Naive thymus-derived CD8-positive, alpha-beta T cell (primary cell): ENCODE data around the gene DACH2. TPM values are rescaled to one million over a fixed set of nuclear protein-coding genes. Genes with fewer than 3 reads are reported as not detected.
"Not testable (repeated sequence)": the region's sequence is repeated elsewhere in the genome, so short reads cannot be mapped to it uniquely, and the experiment has no call there.

Experiments used
- ATAC-seq, 2 donors: fragments of 150-1000 bp; cut with Tn5 transposase in 1 of 2; sonication (Bioruptor Pico), chemical (Tn5 transposase) in 1 of 2; 1 replicate in 1 of 2; 2 replicates in 1 of 2; pipeline ENCODE4 v1.10.0; 2021; ENCODE audit warnings: mild to moderate bottlenecking in 2 of 2, moderate library complexity in 2 of 2
- POLR2A ChIA-PET: fragments of 350-600 bp; sonication (Branson Sonifier 250); formaldehyde crosslinking; loops from one replicate; lab custom pipeline; 2021; ENCODE audit warnings: antibody characterized with exemption; lab: Charles Lee
- DNase-seq, 10 donors: peaks; one replicate each; pipeline versions ENCODE4 v3.0.0 to v3.0.0-alpha.2; 2020 to 2022
- H3K27ac Mint-ChIP-seq, 10 donors: one replicate each; pipeline ENCODE4 v1.8.0; 2020 to 2022; ENCODE audit warnings: mild to moderate bottlenecking in 10 of 10, mixed read lengths in 10 of 10, moderate library complexity in 4 of 10, inconsistent platforms in 1 of 10
- H3K27me3 Mint-ChIP-seq, 5 donors: one replicate each; pipeline ENCODE4 v1.8.0; 2021 to 2022; ENCODE audit warnings: mixed read lengths in 5 of 5
- H3K36me3 Mint-ChIP-seq, 3 donors: one replicate each; pipeline ENCODE4 v1.8.0; 2020 to 2022; ENCODE audit warnings: mixed read lengths in 3 of 3, mild to moderate bottlenecking in 2 of 3, inconsistent platforms in 1 of 3
- H3K4me1 Mint-ChIP-seq, 4 donors: one replicate each; pipeline ENCODE4 v1.8.0; 2021 to 2022; ENCODE audit warnings: mixed read lengths in 4 of 4
- H3K4me3 Mint-ChIP-seq, 10 donors: one replicate each; pipeline ENCODE4 v1.8.0; 2020 to 2022; ENCODE audit warnings: mild to moderate bottlenecking in 10 of 10, mixed read lengths in 10 of 10, moderate library complexity in 6 of 10, inconsistent platforms in 1 of 10
- H3K9me3 Mint-ChIP-seq, 9 donors: one replicate each; pipeline ENCODE4 v1.8.0; 2020 to 2022; ENCODE audit warnings: mixed read lengths in 9 of 9, mild to moderate bottlenecking in 3 of 9, inconsistent platforms in 1 of 9, moderate library complexity in 1 of 9
- polyA plus RNA-seq, 3 donors: library from polyadenylated mRNA; unstranded; fragments of 300-500 nt; fragmentation: Illumina TruSeq; gene quantifications; one replicate each; pipeline ENCODE4 v1.2.3, GENCODE V29; 2021
- total RNA-seq, 8 experiments: library from RNA in 2 of 8; stranded (reverse) in 2 of 8; gene quantifications; one replicate each; pipeline ENCODE4 v1.2.3 and lab custom pipeline; 2021 to 2026

Gene DACH2
- total and polyA plus RNA-seq, 5 experiments from 2014 or later: not detected

DNA sequence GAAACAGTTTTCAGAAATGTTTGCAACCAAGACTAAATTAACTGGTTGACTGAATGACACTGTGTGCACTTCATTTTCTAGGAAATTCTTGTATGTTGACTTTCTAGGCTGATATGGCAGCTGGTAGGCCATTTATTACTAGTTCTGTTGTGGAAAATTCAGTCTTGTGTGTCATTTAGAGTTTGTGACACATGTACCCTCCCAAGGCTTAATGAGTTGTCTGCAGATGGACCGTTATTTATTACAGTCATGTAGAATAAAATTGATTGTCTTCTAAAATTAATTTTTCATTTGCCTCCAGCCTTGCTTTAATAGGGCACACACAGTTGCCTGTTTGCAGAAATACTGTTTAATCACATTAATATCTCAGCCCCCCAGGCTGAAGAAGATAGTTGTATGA lies 30.7 kb downstream of the DACH2 start:
- ATAC-seq: no peak
- POLR2A ChIA-PET: no interaction called here
- no peaks in the 10 kb centered on the region for H3K4me1 Mint-ChIP-seq
- H3K27ac Mint-ChIP-seq: no peak overlapping the region
- no peak overlapping the region for H3K4me3 Mint-ChIP-seq
- H3K9me3 Mint-ChIP-seq: peaks cover 0 to 12% (median 0%) of the 10 kb centered on the region in 9 donors
- H3K36me3 Mint-ChIP-seq: no peaks in the 10 kb centered on the region
- no peak for DNase-seq
- peaks cover 0 to 10% (median 3%) of the 10 kb centered on the region in 5 donors for H3K27me3 Mint-ChIP-seq

DNA sequence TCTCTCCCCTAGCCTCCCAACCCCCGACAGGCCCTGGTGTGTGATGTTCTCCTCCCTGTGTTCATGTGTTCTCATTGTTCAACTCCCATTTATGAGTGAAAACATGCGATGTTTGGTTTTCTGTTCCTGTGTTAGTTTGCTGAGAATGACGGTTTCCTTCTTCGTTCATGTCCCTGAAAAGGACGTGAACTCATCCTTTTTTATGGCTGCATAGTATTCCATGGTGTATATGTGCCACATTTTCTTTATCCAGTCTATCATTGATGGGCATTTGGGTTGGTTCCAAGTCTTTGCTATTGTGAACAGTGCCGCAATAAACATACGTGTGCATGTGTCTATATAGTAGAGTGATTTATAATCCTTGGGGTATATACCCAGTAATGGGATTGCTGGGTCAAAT lies 33.1 kb downstream of the DACH2 start:
- peaks cover 0 to 12% (median 0%) of the 10 kb centered on the region in 9 donors for H3K9me3 Mint-ChIP-seq
- ATAC-seq, H3K27ac Mint-ChIP-seq, H3K4me3 Mint-ChIP-seq, POLR2A ChIA-PET, DNase-seq, H3K36me3 Mint-ChIP-seq, H3K27me3 Mint-ChIP-seq, H3K4me1 Mint-ChIP-seq: not testable (repeated sequence)

DNA sequence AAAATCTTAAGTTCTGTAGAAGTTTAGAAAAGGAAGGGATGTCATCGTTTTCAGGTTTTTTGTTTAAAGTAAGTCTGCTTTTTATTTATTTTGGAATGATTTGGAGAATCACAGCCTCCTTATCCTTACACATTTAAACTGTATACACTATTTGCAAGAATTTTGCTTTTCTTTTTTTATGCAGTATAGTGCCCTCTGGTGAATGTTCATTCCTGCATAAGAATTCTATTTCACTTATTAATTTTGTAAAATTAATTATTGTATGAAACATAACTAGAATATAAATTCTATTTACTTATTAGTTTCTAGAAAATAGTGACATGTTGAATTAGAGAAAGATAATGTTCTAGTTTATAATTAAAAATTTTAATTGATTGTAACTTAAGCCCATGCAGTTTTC lies 44.6 kb downstream of the DACH2 start:
- DNase-seq (no peak), ATAC-seq (no peak)
- peaks cover 0 to 2% (median 0%) of the 10 kb centered on the region in 5 donors for H3K27me3 Mint-ChIP-seq
- peaks cover 0 to 13% (median 5%) of the 10 kb centered on the region in 9 donors for H3K9me3 Mint-ChIP-seq
- no peak overlapping the region for H3K27ac Mint-ChIP-seq
- H3K4me1 Mint-ChIP-seq: no peaks in the 10 kb centered on the region
- H3K36me3 Mint-ChIP-seq: no peaks in the 10 kb centered on the region
- no peak overlapping the region for H3K4me3 Mint-ChIP-seq
- POLR2A ChIA-PET: no interaction called here

DNA sequence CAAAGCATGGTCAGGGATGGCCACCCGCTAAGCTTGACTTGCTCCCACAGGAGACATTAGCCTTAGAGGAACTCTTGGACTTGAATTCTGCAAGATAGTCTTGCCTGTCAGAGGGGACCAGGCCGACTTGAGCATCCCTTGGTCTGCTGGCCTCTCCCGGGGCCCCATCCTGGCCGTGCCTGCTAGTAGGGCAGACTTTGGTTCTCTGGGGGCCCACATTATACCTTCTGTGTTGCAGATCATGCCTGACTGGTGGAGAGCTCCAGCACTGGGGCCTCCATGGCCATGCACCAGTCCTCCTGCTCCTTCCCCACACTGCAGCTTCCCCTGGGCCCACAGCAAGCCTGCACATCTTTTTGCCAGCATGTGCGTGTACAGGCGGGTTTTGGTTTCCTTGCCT lies 46.5 kb downstream of the DACH2 start:
- Mint-ChIP-seq H3K9me3 (peaks cover 0 to 22% (median 8%) of the 10 kb centered on the region in 9 donors), H3K4me3 (no peak overlapping the region), H3K36me3 (no peaks in the 10 kb centered on the region)

DNA sequence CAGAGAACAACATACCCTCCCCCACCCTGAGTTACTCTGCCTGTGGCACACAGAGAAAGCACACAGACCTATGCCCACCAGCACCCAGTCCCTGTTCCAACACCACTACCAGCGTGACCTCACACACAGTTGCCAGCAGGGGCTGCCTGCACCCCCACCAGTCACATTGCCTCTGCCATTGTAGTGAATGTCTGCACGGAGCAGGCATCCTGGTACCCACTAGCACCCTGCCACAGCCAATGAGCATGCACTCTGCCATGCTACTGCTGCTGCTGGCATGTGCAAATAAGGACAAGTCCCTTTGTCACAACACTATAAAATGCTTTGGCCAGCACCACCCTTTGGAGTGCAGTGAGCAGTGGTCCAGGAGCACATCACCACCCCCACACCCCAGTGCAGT lies 47.1 kb downstream of the DACH2 start:
- no peak for DNase-seq

More for the DNA sequence above, 46.5 kb downstream of the DACH2 start:
- H3K4me1 Mint-ChIP-seq: no peaks in the 10 kb centered on the region
- no peak overlapping the region for H3K27ac Mint-ChIP-seq
- POLR2A ChIA-PET: no interaction called here
- no peak for DNase-seq
- no peak for ATAC-seq
- H3K27me3 Mint-ChIP-seq: peaks cover 0 to 2% (median 0%) of the 10 kb centered on the region in 5 donors

DNA sequence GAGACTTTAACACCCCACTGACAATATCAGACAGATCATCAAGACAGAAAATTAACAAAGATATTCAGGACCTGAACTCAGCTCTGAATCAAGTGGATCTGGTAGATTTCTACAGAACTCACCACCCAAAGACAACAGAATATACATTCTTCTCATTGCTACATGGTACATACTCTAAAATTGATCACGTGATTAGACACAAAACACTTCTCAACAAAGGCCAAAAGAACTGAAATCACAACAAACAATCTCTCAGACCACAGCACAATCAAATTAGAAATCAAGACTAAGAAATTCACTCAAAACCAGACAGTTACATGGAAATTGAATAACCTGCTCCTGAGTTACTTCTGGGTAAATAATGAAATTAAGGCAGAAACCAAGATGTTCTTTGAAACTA lies 49.6 kb downstream of the DACH2 start:
- Mint-ChIP-seq H3K36me3 (no peaks in the 10 kb centered on the region), H3K27ac (no peak overlapping the region), H3K9me3 (peaks cover 0 to 22% (median 7%) of the 10 kb centered on the region in 9 donors), H3K4me3 (no peak overlapping the region), H3K4me1 (no peaks in the 10 kb centered on the region), H3K27me3 (no peaks in the 10 kb centered on the region)
- ATAC-seq: no peak
- POLR2A ChIA-PET: no interaction called here
- no peak for DNase-seq

More for the DNA sequence above, 47.1 kb downstream of the DACH2 start:
- H3K4me1 Mint-ChIP-seq: no peaks in the 10 kb centered on the region
- POLR2A ChIA-PET: no interaction called here
- no peak overlapping the region for H3K27ac Mint-ChIP-seq
- H3K27me3 Mint-ChIP-seq: no peaks in the 10 kb centered on the region
- no peak overlapping the region for H3K4me3 Mint-ChIP-seq
- no peak for ATAC-seq
- H3K9me3 Mint-ChIP-seq: peaks cover 0 to 22% (median 8%) of the 10 kb centered on the region in 9 donors
- no peaks in the 10 kb centered on the region for H3K36me3 Mint-ChIP-seq

DNA sequence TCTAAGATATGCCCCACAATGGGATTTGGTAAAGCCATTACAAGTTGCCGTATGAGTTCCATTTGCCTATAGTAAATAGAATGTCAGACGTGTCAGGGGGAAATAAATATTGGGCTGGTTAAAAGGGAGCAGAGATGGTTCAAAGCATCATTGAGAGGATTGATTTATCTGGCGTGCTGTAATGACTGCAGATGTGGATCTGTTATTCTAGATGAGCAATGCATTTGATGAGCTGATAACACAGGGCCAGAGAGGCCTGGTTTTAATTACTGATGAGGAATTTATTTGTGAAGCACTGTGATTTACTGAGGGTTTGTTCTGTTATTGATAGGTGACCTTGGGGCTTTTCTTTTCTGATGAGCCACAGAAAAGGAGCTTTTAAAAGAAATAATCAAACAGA lies 62.5 kb downstream of the DACH2 start:
- H3K36me3 Mint-ChIP-seq: no peaks in the 10 kb centered on the region
- no peak overlapping the region for H3K4me3 Mint-ChIP-seq
- H3K27me3 Mint-ChIP-seq: no peaks in the 10 kb centered on the region
- ATAC-seq: no peak
- POLR2A ChIA-PET: no interaction called here
- no peak overlapping the region for H3K27ac Mint-ChIP-seq
- DNase-seq: no peak
- peaks cover 0 to 5% (median 0%) of the 10 kb centered on the region in 9 donors for H3K9me3 Mint-ChIP-seq
- H3K4me1 Mint-ChIP-seq: no peaks in the 10 kb centered on the region

DNA sequence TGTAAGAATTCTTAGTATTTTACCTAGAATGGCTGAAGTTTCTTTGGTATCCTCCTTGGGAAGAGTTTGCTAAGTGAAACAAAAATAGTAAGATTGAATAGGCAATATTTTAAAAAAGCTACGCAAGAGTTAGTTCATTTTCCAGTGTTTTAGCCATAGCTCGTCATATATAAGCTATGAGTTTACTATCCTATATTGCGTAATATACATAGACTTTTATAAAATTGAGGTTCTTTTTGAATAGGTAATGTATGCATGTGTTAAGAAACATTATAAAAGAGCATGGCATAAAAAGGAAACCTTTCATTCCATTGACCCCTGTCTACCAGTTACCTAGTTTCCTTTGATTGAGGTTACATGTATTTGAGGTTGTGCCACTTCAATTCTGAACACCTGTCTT lies 67.0 kb downstream of the DACH2 start:
- Mint-ChIP-seq H3K4me3 (no peak overlapping the region), H3K4me1 (no peaks in the 10 kb centered on the region), H3K9me3 (peaks cover 0 to 5% (median 0%) of the 10 kb centered on the region in 9 donors), H3K27me3 (no peaks in the 10 kb centered on the region), H3K27ac (no peak overlapping the region), H3K36me3 (no peaks in the 10 kb centered on the region)
- ATAC-seq (no peak), DNase-seq (no peak)
- POLR2A ChIA-PET: no interaction called here

DNA sequence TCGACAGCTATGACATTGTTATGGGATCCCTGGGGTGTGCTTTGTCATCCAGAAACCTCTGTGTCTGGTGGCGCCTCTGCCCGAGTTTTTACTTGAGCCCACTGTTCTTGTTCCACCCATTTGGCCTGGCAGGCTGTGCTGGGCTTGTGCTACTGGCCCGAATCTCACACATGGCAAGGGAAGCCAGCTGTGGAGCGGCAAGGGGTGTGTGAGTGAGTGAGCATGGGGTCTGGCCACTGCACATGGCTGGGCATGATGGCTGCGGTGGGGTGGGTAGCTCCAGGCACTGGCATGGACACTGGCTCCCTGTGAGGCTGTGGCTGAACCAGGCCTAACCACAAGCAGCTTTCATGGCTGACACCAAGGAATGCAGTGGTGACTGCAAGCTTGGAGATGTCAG lies 89.2 kb downstream of the DACH2 start:
- peaks cover 0 to 7% (median 0%) of the 10 kb centered on the region in 3 donors for H3K36me3 Mint-ChIP-seq
- no peaks in the 10 kb centered on the region for H3K27me3 Mint-ChIP-seq
- POLR2A ChIA-PET: no interaction called here
- no peak overlapping the region for H3K4me3 Mint-ChIP-seq
- H3K9me3 Mint-ChIP-seq: peaks cover 0 to 23% (median 11%) of the 10 kb centered on the region in 9 donors
- H3K4me1 Mint-ChIP-seq: no peaks in the 10 kb centered on the region
- H3K27ac Mint-ChIP-seq: no peak overlapping the region
- ATAC-seq (no peak), DNase-seq (peak in 1 of 10 donors; percentile 15)

DNA sequence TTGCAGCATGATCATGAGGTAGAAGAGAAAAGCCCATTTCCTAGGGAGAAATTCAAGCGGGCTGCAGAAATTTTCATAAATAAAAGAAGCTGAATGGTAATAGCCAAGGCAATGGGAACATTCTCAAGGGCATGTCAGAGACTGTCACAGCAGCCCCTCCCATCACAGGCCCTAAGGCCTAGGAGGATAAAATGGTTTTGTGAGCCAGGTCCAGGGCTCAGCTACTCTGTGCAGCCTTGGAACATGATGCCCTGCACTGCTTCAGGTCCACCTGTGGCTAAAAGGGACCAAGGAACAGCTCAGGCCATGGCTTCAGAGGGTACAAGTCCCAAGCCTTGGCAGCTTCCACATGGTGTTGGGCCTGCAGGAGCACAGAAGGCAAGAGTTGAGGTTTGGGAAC lies 93.3 kb downstream of the DACH2 start:
- no peaks in the 10 kb centered on the region for H3K4me1 Mint-ChIP-seq
- ATAC-seq (no peak), DNase-seq (peak in 1 of 10 donors; percentile 19)
- H3K4me3 Mint-ChIP-seq: no peak overlapping the region
- POLR2A ChIA-PET: no interaction called here
- H3K27ac Mint-ChIP-seq: no peak overlapping the region
- peaks cover 0 to 3% (median 0%) of the 10 kb centered on the region in 5 donors for H3K27me3 Mint-ChIP-seq
- peaks cover 0 to 7% (median 0%) of the 10 kb centered on the region in 3 donors for H3K36me3 Mint-ChIP-seq
- H3K9me3 Mint-ChIP-seq: peaks cover 0 to 21% (median 9%) of the 10 kb centered on the region in 9 donors

DNA sequence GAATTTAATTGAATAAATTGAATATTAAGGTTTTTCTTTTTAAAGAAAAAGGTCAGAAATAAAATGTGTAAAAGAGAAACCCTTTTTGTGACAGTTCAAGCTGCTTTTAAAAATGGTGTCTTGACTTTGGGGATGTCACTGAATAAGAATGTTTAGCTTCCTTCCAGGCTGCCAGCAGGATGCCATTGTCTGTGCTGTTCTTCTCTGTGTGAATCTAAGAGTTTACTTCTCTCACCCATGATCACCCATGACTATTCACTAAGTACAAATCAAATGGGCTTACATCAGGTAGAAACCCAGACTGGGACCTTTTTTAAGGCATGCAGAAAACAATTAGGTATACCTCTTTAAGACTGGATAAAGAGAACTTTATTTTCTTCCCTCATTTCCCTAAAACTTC lies 115.3 kb downstream of the DACH2 start:
- Mint-ChIP-seq H3K4me3 (no peak overlapping the region), H3K4me1 (no peaks in the 10 kb centered on the region), H3K36me3 (no peaks in the 10 kb centered on the region), H3K27ac (no peak overlapping the region), H3K27me3 (no peaks in the 10 kb centered on the region), H3K9me3 (no peaks in the 10 kb centered on the region)
- POLR2A ChIA-PET: no interaction called here
- DNase-seq: no peak
- ATAC-seq: no peak

DNA sequence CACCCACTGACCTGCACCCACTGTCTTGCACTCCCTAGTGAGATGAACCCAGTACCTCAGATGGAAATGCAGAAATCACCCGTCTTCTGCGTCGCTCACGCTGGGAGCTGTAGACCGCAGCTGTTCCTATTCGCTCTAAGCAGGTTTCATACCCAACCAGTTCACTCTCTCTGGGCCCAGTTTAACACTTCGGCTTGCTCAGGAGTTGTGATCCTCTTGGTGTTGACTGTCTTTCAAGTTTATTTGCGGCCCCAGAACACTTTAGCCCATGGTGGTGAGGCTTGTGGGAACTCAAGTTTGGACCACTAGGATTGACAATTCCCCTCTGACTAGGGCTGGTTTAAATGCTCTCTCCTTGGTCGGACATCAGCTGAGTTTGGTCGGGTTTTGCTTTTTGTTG lies 147.0 kb downstream of the DACH2 start:
- POLR2A ChIA-PET: no interaction called here

DNA sequence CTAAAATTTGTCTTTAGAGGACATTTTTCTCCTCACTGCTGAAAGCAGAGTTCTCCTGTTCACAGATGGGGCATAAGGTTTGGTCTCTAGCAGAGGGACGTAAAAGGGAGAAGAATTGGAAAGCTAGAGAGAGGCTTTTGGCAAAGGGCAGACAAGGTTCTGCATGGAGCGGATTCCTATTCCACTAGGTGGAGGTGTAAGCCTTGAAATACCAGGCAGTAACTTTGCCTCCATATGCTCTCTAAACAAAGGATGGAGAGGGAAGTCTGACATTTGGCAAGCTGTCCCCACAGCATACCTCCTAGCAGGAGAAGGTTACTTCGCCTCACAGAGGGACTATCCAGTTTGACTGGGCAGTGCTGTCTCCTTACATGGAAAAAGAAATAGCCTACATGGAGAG lies 174.7 kb downstream of the DACH2 start:
- ATAC-seq (no peak), DNase-seq (no peak)
- Mint-ChIP-seq H3K9me3 (peaks cover 0 to 40% (median 11%) of the 10 kb centered on the region in 9 donors), H3K36me3 (peaks cover 0 to 23% (median 0%) of the 10 kb centered on the region in 3 donors), H3K4me1 (no peaks in the 10 kb centered on the region), H3K27ac (peak overlapping the region in 1 of 10 donors; percentile 12), H3K4me3 (no peak overlapping the region), H3K27me3 (no peaks in the 10 kb centered on the region)
- POLR2A ChIA-PET: no interaction called here

More for the DNA sequence above, 147.0 kb downstream of the DACH2 start:
- DNase-seq (no peak), ATAC-seq (no peak)
- Mint-ChIP-seq H3K4me3 (no peak overlapping the region), H3K9me3 (peaks cover 0 to 2% (median 0%) of the 10 kb centered on the region in 9 donors), H3K27me3 (no peaks in the 10 kb centered on the region), H3K4me1 (no peaks in the 10 kb centered on the region), H3K36me3 (no peaks in the 10 kb centered on the region), H3K27ac (no peak overlapping the region)

DNA sequence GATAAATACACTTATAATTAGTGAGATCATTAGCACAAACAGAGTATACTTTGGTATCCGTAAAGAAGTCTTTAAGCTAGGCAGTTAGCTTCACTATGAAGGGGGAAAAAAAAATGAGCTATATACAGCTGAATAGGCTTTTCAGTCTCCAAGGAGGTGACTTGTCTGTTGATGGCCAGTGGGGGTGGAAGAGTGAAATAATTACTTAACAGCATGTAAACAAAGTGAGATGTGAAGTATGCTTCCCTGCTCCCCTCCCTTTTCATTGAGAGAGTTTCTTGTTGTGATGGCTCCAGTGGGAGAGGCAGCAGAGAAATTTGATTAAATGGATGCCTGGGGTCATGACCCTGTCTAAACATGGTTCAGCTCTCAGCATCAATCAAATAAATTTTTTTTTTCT lies 180.9 kb downstream of the DACH2 start:
- peaks cover 0 to 9% (median 0%) of the 10 kb centered on the region in 3 donors for H3K36me3 Mint-ChIP-seq
- no peak overlapping the region for H3K4me3 Mint-ChIP-seq
- no peaks in the 10 kb centered on the region for H3K4me1 Mint-ChIP-seq
- ATAC-seq: no peak
- H3K27me3 Mint-ChIP-seq: no peaks in the 10 kb centered on the region
- H3K27ac Mint-ChIP-seq: no peak overlapping the region
- DNase-seq: no peak
- POLR2A ChIA-PET: no interaction called here
- peaks cover 0 to 11% (median 2%) of the 10 kb centered on the region in 9 donors for H3K9me3 Mint-ChIP-seq
